Activated naive CD8-positive, alpha-beta T cell treated with anti-CD3 and anti-CD28 coated beads, Interleukin-2, amount 50 U/mL, for 24 hours (primary cell): ENCODE results near the gene P2RX6.
"Not testable (repeated sequence)": the region's sequence is repeated elsewhere in the genome, so short reads cannot be mapped to it uniquely, and the experiment has no call there.

Source experiments
- ATAC-seq: fragments of 150-1000 bp; cut with Tn5 transposase; one replicate; pipeline ENCODE4 v1.10.0; 2021
- DNase-seq: peaks from one replicate; pipeline ENCODE4 v3.0.0; 2021
- H3K27ac Mint-ChIP-seq: one replicate; pipeline ENCODE4 v1.8.0; 2021; ENCODE audit warnings: mild to moderate bottlenecking, mixed read lengths
- H3K27me3 Mint-ChIP-seq: one replicate; pipeline ENCODE4 v1.8.0; 2021; ENCODE audit warnings: mixed read lengths
- H3K36me3 Mint-ChIP-seq: one replicate; pipeline ENCODE4 v1.8.0; 2021; ENCODE audit warnings: low read depth, mixed read lengths
- H3K4me1 Mint-ChIP-seq: one replicate; pipeline ENCODE4 v1.8.0; 2021; ENCODE audit warnings: mixed read lengths
- H3K4me3 Mint-ChIP-seq: one replicate; pipeline ENCODE4 v1.8.0; 2021; ENCODE audit warnings: mild to moderate bottlenecking, moderate library complexity, mixed read lengths
- H3K9me3 Mint-ChIP-seq: one replicate; pipeline ENCODE4 v1.8.0; 2021; ENCODE audit warnings: mixed read lengths

Gene P2RX6

GRCh38 chr22:21054046-21054713 lies 39.2 kb downstream of the P2RX6 start:
- Mint-ChIP-seq H3K27me3 (peaks cover 4% of the 10 kb centered on the region), H3K4me3 (no peak overlapping the region), H3K27ac (no peak overlapping the region), H3K36me3 (no peaks in the 10 kb centered on the region), H3K4me1 (peaks cover 11% of the 10 kb centered on the region), H3K9me3 (no peaks in the 10 kb centered on the region)
- ATAC-seq (no peak), DNase-seq (no peak)

GRCh38 chr22:21054714-21055563 lies 40.0 kb downstream of the P2RX6 start:
- no peaks in the 10 kb centered on the region for H3K36me3 Mint-ChIP-seq
- ATAC-seq (no peak), DNase-seq (no peak)
- H3K9me3 Mint-ChIP-seq = no peaks in the 10 kb centered on the region
- H3K4me3 Mint-ChIP-seq = no peak overlapping the region
- no peak overlapping the region for H3K27ac Mint-ChIP-seq
- H3K4me1 Mint-ChIP-seq = peaks cover 11% of the 10 kb centered on the region
- H3K27me3 Mint-ChIP-seq = peaks cover 4% of the 10 kb centered on the region

GRCh38 chr22:21055564-21055834 lies 40.5 kb downstream of the P2RX6 start:
- Mint-ChIP-seq H3K27me3 (peaks cover 4% of the 10 kb centered on the region), H3K4me1 (peaks cover 11% of the 10 kb centered on the region), H3K36me3 (no peaks in the 10 kb centered on the region), H3K27ac (no peak overlapping the region), H3K9me3 (no peaks in the 10 kb centered on the region), H3K4me3 (no peak overlapping the region)
- DNase-seq (no peak), ATAC-seq (no peak)

- ATAC-seq (no peak), DNase-seq (no peak)
- Mint-ChIP-seq H3K27ac (no peak overlapping the region), H3K4me3 (no peak overlapping the region), H3K27me3 (peaks cover 4% of the 10 kb centered on the region), H3K36me3 (no peaks in the 10 kb centered on the region), H3K4me1 (peaks cover 11% of the 10 kb centered on the region), H3K9me3 (no peaks in the 10 kb centered on the region)
These were observed 40.9 kb downstream of the P2RX6 start for GRCh38 chr22:21055880-21056319.

GRCh38 chr22:21060363-21060762 lies 45.4 kb downstream of the P2RX6 start:
- not testable (repeated sequence) for H3K27ac Mint-ChIP-seq, H3K27me3 Mint-ChIP-seq, H3K36me3 Mint-ChIP-seq, H3K4me3 Mint-ChIP-seq, H3K9me3 Mint-ChIP-seq, H3K4me1 Mint-ChIP-seq, ATAC-seq, DNase-seq

- ATAC-seq, H3K4me3 Mint-ChIP-seq, H3K27ac Mint-ChIP-seq, H3K4me1 Mint-ChIP-seq, DNase-seq, H3K27me3 Mint-ChIP-seq, H3K36me3 Mint-ChIP-seq, H3K9me3 Mint-ChIP-seq: not testable (repeated sequence)
These were observed 46.8 kb downstream of the P2RX6 start for GRCh38 chr22:21061660-21062321.

GRCh38 chr22:21064425-21064824 lies 49.5 kb downstream of the P2RX6 start:
- H3K4me3 Mint-ChIP-seq, H3K4me1 Mint-ChIP-seq, ATAC-seq, DNase-seq, H3K27ac Mint-ChIP-seq, H3K27me3 Mint-ChIP-seq, H3K36me3 Mint-ChIP-seq, H3K9me3 Mint-ChIP-seq: not testable (repeated sequence)

GRCh38 chr22:21064917-21065864 lies 50.2 kb downstream of the P2RX6 start:
- Mint-ChIP-seq H3K27me3 (peaks cover 2% of the 10 kb centered on the region), H3K4me1 (peaks cover 5% of the 10 kb centered on the region), H3K27ac (no peak overlapping the region), H3K36me3 (no peaks in the 10 kb centered on the region), H3K9me3 (no peaks in the 10 kb centered on the region), H3K4me3 (no peak overlapping the region)
- DNase-seq (no peak), ATAC-seq (no peak)

- Mint-ChIP-seq H3K4me1 (peaks cover 5% of the 10 kb centered on the region), H3K27me3 (peaks cover 2% of the 10 kb centered on the region), H3K36me3 (no peaks in the 10 kb centered on the region), H3K4me3 (no peak overlapping the region), H3K27ac (no peak overlapping the region), H3K9me3 (no peaks in the 10 kb centered on the region)
- ATAC-seq (no peak), DNase-seq (no peak)
These were observed 52.3 kb downstream of the P2RX6 start for GRCh38 chr22:21067075-21067900.

- no peaks in the 10 kb centered on the region for H3K9me3 Mint-ChIP-seq
- peaks cover 2% of the 10 kb centered on the region for H3K27me3 Mint-ChIP-seq
- DNase-seq = no peak
- peaks cover 5% of the 10 kb centered on the region for H3K4me1 Mint-ChIP-seq
- no peaks in the 10 kb centered on the region for H3K36me3 Mint-ChIP-seq
- ATAC-seq = no peak
- H3K27ac Mint-ChIP-seq = no peak overlapping the region
- no peak overlapping the region for H3K4me3 Mint-ChIP-seq
These were observed 53.1 kb downstream of the P2RX6 start for GRCh38 chr22:21067901-21068680.

- no peak overlapping the region for H3K4me3 Mint-ChIP-seq
- DNase-seq = no peak
- H3K27me3 Mint-ChIP-seq = peaks cover 2% of the 10 kb centered on the region
- no peaks in the 10 kb centered on the region for H3K9me3 Mint-ChIP-seq
- peaks cover 5% of the 10 kb centered on the region for H3K4me1 Mint-ChIP-seq
- no peaks in the 10 kb centered on the region for H3K36me3 Mint-ChIP-seq
- no peak for ATAC-seq
- no peak overlapping the region for H3K27ac Mint-ChIP-seq
These were observed 53.8 kb downstream of the P2RX6 start for GRCh38 chr22:21068681-21069276.

GRCh38 chr22:21069375-21069774 lies 54.4 kb downstream of the P2RX6 start:
- ATAC-seq (no peak), DNase-seq (no peak)
- Mint-ChIP-seq H3K27ac (no peak overlapping the region), H3K4me1 (peaks cover 5% of the 10 kb centered on the region), H3K4me3 (no peak overlapping the region), H3K27me3 (peaks cover 2% of the 10 kb centered on the region), H3K9me3 (no peaks in the 10 kb centered on the region), H3K36me3 (no peaks in the 10 kb centered on the region)
